K562 (cell line): ENCODE measurements around the gene CLIC3. TPM values are rescaled to one million over a fixed set of nuclear protein-coding genes. Genes with fewer than 3 reads are reported as not detected.

ENCODE experiments used
- DDX20 ChIP-seq: fragments of 450-650 bp; IDR thresholded peaks from 2 replicates; pipeline ENCODE4 v1.6.1; 2016; ENCODE audit warnings: missing genetic modification characterization, low read depth, mild to moderate bottlenecking, missing compliant biosample characterization, moderate library complexity
- polyA plus RNA-seq, 8 experiments: library from polyadenylated mRNA; depleted of rRNA in 4 of 8; stranded (reverse) in 5 of 8; unstranded in 3 of 8; fragments of >200 nt; fragmentation: Nextera tagmentation in 2 of 8; fragmentation: Illumina TruSeq in 1 of 8; extraction: Ambion mirVana in 2 of 8; extraction: Trizol in 1 of 8; gene quantifications; 2 replicates each; pipeline versions ENCODE4 v1.2.1 to v1.2.3, GENCODE V29; 2011 to 2014; ENCODE audit warnings: inconsistent platforms in 1 of 8, missing spikeins in 1 of 8
- total RNA-seq, 7 experiments: library from RNA; depleted of rRNA in 6 of 7; stranded (reverse); fragments of >200 nt in 6 of 7; fragmentation: Illumina TruSeq in 2 of 7; extraction: Trizol in 2 of 7; gene quantifications; 2 replicates each; pipeline versions ENCODE4 v1.2.1 to v1.2.3, GENCODE V29; 2011 to 2021; ENCODE audit warnings: low replicate concordance in 1 of 7
- TF ChIP-seq, protein P1 (sequence below): fragments of 250-450 bp; sonication (Bioruptor Pico); IDR thresholded peaks from 2 replicates; pipeline ENCODE4 v1.9.0; 2021; ENCODE audit warnings: mild to moderate bottlenecking, inconsistent platforms
- TF ChIP-seq, protein P2 (sequence below): sonication (generic); formaldehyde crosslinking; IDR thresholded peaks from 2 replicates; pipeline ENCODE4 v1.9.0; 2022; ENCODE audit warnings: mild to moderate bottlenecking, missing genetic modification reagents
- TF ChIP-seq, protein P3 (sequence below): sonication (generic); formaldehyde crosslinking; IDR thresholded peaks from 2 replicates; pipeline ENCODE4 v1.8.0; 2022; ENCODE audit warnings: mild to moderate bottlenecking, missing genetic modification reagents

Gene CLIC3
- total and polyA plus RNA-seq, 9 of the 15 experiments (the other 6 are each of a cell fraction or from before 2014, with no cell fraction given) = 0.27 to 0.29 TPM; not detected in 7

DNA sequence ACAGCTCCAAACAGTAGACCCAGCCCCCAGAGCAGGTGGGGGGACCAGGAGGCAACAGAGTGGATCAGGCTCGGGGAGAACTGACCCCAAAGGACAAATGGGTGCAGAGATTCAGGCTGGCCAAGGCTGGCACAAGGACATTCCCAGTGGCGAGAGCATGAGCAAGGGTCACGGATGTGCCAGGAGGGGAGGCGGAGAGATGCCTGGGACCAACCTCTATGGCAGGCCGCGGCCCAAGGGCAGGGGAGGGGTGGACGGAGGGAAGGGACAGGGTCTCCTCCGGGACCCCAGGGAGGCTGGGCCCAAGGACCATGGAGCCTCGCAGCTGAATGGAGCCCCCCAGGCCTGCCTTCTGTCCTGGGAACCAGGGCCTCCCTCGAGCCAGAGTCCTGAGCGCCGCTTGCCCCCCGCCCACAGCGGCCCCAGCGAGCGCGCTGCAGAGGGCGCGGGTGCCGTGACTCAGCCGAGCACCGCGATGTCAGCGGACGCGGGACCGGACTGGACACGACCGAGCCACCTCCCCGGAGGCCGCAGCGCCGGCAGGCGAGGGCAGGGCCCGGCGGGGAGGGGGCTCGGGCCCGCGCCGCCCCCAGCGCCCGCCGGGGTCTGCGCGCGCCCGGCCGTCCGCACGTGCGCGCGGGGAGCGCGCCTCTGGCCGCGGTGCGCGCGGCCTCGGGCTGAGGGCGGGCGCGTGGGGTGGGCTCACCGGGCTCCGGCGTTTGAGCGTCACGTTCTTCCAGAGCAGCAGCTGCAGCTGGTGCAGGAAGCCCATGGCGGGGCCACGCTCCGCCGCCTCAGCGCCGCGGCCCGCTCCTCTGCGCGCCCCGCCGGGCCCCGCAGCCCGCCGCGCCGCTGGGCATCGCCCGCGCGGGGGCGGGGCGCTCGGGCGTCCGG is 31.2 kb upstream of the CLIC3 start, which contains the start of gene ABCA2 (continued):
- TF ChIP-seq, protein P1, sequence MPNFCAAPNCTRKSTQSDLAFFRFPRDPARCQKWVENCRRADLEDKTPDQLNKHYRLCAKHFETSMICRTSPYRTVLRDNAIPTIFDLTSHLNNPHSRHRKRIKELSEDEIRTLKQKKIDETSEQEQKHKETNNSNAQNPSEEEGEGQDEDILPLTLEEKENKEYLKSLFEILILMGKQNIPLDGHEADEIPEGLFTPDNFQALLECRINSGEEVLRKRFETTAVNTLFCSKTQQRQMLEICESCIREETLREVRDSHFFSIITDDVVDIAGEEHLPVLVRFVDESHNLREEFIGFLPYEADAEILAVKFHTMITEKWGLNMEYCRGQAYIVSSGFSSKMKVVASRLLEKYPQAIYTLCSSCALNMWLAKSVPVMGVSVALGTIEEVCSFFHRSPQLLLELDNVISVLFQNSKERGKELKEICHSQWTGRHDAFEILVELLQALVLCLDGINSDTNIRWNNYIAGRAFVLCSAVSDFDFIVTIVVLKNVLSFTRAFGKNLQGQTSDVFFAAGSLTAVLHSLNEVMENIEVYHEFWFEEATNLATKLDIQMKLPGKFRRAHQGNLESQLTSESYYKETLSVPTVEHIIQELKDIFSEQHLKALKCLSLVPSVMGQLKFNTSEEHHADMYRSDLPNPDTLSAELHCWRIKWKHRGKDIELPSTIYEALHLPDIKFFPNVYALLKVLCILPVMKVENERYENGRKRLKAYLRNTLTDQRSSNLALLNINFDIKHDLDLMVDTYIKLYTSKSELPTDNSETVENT (CRISPR knock-in tag) = no peak
- no peak for TF ChIP-seq DDX20
- TF ChIP-seq, protein P2, sequence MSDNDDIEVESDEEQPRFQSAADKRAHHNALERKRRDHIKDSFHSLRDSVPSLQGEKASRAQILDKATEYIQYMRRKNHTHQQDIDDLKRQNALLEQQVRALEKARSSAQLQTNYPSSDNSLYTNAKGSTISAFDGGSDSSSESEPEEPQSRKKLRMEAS (CRISPR knock-in tag) = peak; percentile 36; the same call in 1 of the 2 replicates
- TF ChIP-seq, protein P3, sequence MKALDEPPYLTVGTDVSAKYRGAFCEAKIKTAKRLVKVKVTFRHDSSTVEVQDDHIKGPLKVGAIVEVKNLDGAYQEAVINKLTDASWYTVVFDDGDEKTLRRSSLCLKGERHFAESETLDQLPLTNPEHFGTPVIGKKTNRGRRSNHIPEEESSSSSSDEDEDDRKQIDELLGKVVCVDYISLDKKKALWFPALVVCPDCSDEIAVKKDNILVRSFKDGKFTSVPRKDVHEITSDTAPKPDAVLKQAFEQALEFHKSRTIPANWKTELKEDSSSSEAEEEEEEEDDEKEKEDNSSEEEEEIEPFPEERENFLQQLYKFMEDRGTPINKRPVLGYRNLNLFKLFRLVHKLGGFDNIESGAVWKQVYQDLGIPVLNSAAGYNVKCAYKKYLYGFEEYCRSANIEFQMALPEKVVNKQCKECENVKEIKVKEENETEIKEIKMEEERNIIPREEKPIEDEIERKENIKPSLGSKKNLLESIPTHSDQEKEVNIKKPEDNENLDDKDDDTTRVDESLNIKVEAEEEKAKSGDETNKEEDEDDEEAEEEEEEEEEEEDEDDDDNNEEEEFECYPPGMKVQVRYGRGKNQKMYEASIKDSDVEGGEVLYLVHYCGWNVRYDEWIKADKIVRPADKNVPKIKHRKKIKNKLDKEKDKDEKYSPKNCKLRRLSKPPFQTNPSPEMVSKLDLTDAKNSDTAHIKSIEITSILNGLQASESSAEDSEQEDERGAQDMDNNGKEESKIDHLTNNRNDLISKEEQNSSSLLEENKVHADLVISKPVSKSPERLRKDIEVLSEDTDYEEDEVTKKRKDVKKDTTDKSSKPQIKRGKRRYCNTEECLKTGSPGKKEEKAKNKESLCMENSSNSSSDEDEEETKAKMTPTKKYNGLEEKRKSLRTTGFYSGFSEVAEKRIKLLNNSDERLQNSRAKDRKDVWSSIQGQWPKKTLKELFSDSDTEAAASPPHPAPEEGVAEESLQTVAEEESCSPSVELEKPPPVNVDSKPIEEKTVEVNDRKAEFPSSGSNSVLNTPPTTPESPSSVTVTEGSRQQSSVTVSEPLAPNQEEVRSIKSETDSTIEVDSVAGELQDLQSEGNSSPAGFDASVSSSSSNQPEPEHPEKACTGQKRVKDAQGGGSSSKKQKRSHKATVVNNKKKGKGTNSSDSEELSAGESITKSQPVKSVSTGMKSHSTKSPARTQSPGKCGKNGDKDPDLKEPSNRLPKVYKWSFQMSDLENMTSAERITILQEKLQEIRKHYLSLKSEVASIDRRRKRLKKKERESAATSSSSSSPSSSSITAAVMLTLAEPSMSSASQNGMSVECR (CRISPR knock-in tag) = peak; percentile 68; the same call in 1 of the 2 replicates
